GM21717 (cell line): ENCODE measurements around the gene IGFL4.

Experiments used
- ATAC-seq: cut with Tn5 transposase; IDR thresholded peaks from one replicate; pipeline ENCODE4 v1.9.1; 2021; ENCODE audit warnings: mild to moderate bottlenecking, moderate library complexity; ENCODE audit not compliant: unreplicated experiment

Gene IGFL4

GRCh38 chr19:46022431-46023310, 18.1 kb downstream of the IGFL4 start, which contains the start of gene PGLYRP1:
PGLYRP1 (minus strand) TSS chr19:46023053; CDS start chr19:46023021, 32 bp downstream.
- no peak for ATAC-seq

GRCh38 chr19:46022061-46022430, 18.8 kb downstream of the IGFL4 start:
- ATAC-seq: no peak

GRCh38 chr19:46021531-46022041, 19.2 kb downstream of the IGFL4 start:
- no peak for ATAC-seq

DNA sequence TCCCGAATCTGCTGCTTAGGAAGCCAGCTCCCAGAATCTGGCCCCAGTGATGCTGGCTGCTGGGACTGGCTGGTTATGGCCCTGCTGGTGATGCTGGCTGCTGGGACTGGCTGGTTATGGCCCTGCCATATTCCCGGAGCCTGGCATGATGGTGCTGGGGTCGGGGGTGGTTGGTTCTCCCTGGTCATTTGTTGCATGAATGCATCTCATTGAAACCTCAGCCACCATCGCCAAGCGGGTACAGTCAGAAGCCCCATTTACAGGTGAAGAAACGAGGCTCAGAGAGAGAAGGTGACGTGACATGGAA, 20.0 kb downstream of the IGFL4 start:
- no peak for ATAC-seq

GRCh38 chr19:46019270-46019669, 21.5 kb downstream of the IGFL4 start:
- no peak for ATAC-seq

DNA sequence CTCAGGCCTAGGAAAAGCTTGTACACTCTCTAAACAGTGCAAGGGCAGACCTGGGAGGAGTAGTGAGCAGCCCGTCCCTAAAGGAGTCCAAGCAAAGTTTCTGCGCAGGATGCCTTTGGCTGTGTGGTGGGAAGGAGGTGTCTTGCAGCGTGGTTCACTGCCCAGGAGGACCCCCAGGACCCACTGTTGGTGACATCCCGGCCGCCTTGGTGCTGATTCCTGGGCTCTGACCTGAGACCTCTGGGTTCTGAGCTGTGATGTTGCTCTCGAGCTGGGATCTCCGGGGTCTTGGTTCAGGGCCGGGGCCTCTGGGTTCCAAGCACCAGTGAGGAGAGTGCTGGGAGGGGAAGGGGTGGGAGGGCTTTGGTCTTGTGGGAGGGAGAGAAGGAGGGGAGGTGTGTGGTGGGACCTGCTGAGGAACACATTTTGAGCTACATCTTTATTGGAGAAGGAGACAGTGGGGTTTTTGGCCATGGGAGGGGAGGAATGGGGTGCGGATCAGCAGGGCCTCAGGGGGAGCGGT, 22.0 kb downstream of the IGFL4 start:
- no peak for ATAC-seq

GRCh38 chr19:46017874-46018675, 22.7 kb downstream of the IGFL4 start:
- ATAC-seq: no peak

GRCh38 chr19:46017095-46017429, 23.7 kb downstream of the IGFL4 start:
- no peak for ATAC-seq

DNA sequence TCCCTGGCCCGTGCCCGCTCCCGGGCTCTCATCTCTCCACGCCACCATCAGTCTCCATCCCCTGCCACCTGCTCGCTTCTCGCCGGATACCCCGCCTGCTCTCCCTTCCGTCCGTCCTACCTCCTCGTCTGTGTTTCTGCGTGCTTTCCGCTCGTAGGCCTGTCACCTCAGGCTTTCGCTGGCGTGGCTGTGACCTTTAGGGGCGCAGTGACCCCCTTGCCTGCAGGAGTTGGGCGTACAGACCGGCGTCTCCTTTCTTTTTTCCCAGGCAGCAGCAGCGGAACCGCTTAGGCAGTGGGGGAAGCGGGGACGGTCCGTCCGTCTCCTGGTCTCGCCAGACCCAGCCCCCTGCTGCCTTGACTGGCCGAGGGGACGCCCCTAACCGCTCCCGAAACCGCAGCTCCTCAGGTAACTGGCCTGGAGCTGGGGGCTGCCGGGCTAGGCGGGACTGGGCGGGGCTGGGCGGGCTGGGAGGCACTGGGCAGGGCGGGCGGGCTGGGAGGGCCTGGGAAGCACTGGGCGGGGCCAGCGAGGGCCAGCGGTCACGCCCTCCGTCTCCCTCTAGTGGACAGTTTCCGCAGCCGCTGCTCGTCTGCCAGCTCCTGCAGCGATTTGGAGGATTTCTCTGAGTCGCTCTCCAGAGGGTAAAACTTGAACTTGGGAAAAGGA, 24.2 kb downstream of the IGFL4 start:
- ATAC-seq: no peak

DNA sequence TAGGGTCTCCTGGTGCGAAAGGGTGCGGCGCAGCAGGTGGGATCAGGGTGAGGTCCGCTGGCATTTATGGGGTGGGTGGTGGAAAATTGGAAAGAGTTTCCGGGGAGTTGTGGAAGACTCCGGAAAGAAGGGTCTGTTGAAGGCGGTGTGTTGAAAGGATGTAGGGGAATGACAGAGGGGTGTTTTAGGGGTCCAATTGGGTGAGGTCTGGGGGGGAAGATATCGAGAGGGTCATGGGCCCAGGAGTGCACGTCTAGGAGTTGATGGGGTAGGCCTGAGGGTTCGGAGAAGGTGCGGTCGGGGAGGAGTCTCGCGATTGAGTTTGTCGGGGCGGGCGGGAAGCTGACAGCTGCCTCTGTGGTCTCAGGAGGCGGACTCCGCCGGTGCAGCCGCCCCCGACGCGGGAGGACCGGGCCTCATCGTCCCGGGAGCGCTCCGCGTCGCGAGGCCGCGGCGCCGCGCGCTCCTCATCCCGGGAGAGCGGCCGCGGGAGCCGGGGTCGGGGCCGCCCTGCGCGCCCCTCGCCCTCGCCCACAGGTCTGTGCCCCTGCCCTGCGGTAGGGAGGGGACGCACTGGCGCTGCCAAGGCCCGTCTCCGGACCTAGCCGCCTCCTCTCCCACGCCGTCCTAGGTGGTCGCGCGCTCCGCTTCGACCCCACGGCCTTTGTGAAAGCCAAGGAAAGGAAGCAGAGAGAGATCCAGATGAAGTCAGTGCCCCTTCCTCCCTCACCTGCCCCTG, 24.9 kb downstream of the IGFL4 start:
- ATAC-seq: no peak

- ATAC-seq: no peak
Observed at GRCh38 chr19:46014941-46015686, 25.7 kb downstream of the IGFL4 start.

- no peak for ATAC-seq
Observed at GRCh38 chr19:46014534-46014933, 26.3 kb downstream of the IGFL4 start.

- no peak for ATAC-seq
Observed at GRCh38 chr19:46009530-46010510, 31.0 kb downstream of the IGFL4 start.

DNA sequence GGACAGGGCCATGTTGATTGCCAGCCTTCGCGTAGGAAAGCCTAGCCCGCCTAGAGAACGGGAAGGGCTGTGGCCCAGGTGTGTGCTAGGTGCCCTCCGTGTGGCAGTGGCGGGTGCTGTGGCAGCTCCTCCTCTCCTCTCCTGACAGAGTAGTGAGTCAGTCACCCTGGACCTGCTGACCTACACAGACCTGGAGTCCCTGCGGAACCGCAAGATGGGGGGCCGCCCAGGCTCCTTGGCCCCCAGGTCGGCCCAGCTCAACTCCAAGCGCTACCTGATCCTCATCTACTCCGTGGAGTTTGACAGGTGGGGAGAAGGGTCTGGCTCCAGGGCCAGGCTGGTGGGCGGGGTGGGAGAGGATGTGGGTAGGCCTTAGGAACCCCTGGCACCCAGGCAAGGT, 34.4 kb downstream of the IGFL4 start:
- no peak for ATAC-seq

GRCh38 chr19:46002678-46003275, 38.0 kb downstream of the IGFL4 start:
- no peak for ATAC-seq

- no peak for ATAC-seq
Observed at GRCh38 chr19:46000491-46001246, 40.1 kb downstream of the IGFL4 start.

DNA sequence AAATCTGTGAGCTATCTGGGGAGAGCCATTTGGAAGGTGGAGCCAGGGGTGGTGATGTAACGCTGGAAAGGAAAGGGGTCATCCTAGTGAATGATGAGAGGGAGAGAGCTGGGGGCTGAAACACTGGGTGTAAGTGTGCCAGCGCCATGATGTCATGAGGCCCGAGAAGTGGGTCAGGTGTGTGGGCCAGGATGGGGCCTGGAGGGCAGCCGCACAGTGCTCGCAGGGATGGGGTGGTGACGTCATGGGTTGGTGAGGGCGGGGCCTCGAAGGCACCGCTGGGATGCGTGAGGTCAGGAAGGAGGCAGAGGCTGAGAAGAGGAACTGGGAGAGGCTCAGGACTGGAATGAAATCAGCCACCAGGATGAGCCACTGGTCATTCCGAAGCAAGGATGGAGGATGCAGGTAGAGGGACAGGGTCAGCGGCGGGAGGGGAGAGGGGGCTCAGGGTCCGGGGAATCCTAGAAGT, 41.1 kb downstream of the IGFL4 start:
- no peak for ATAC-seq
